ENCODE results near the gene GJB2. TPM values are rescaled to one million over a fixed set of nuclear protein-coding genes. Genes with fewer than 3 reads are reported as not detected.
A peak's percentile ranks its signal among the peaks of the same experiment; 100 is the strongest.

GJB2 gene
- total RNA-seq, 1 experiment from 2014 or later = 12.9 TPM

DNA sequence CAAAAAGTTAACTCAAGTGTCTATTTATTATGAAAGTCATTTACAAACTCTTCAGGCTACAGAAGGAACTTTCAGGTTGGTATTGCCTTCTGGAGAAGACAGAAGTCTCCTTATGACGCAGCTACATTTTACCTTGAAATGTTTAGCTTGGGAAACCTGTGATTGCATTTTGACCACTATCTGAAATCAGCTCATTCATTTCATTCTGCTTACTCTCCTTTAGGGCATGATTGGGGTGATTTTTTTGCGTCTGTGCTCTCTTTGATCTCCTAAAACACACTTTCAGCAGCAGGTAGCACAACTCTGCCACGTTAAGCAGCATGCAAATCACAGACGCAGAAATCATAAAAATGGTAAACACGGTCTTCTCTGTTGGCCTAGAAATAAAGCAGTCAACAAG, 29.8 kb upstream of the GJB2 start:
- POLR2A ChIA-PET = no interaction called here
- Mint-ChIP-seq H3K36me3 (ENCODE audit: insufficient read depth, unreplicated experiment) (no peaks in the 10 kb centered on the region), H3K4me3 (ENCODE audit: unreplicated experiment) (no peak overlapping the region), H3K4me1 (ENCODE audit: insufficient read depth, unreplicated experiment) (peaks cover 6% of the 10 kb centered on the region), H3K9me3 (ENCODE audit: unreplicated experiment) (no peaks in the 10 kb centered on the region), H3K27ac (ENCODE audit: low read depth, unreplicated experiment) (no peak overlapping the region), H3K27me3 (ENCODE audit: insufficient read depth, unreplicated experiment) (no peaks in the 10 kb centered on the region)
- BruUV-seq (replicated peaks) = no TSS peak
- CTCF ChIA-PET = no interaction called here
- DNase-seq (ENCODE audit: unreplicated experiment) = no peak
- TF ChIP-seq, protein P1, sequence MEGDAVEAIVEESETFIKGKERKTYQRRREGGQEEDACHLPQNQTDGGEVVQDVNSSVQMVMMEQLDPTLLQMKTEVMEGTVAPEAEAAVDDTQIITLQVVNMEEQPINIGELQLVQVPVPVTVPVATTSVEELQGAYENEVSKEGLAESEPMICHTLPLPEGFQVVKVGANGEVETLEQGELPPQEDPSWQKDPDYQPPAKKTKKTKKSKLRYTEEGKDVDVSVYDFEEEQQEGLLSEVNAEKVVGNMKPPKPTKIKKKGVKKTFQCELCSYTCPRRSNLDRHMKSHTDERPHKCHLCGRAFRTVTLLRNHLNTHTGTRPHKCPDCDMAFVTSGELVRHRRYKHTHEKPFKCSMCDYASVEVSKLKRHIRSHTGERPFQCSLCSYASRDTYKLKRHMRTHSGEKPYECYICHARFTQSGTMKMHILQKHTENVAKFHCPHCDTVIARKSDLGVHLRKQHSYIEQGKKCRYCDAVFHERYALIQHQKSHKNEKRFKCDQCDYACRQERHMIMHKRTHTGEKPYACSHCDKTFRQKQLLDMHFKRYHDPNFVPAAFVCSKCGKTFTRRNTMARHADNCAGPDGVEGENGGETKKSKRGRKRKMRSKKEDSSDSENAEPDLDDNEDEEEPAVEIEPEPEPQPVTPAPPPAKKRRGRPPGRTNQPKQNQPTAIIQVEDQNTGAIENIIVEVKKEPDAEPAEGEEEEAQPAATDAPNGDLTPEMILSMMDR (IDR thresholded peaks at IDR 0.05; ENCODE audit: unreplicated experiment) = no peak
- intact Hi-C loops (cut with micrococcal nuclease) = no loop called here

DNA sequence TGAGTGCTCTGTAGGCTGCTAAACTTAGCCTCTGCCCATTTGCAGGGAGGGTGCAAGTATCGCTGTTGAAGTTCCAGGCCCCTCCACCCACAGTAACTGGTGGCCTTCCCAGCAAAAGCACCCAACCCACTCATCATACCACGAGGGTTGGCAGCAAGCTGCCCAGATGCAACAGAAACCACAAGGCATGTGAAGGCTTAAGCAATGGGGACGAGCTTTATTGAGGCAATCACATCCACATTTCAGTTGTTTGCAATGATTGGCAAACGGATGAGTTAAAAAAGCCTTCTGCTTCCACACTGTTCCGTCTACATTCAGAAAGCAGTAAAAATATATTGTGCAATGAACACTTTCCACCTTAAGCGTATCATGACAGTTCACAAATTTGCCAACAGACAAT, 29.0 kb upstream of the GJB2 start:
- no peak overlapping the region for H3K27ac Mint-ChIP-seq (ENCODE audit: low read depth, unreplicated experiment)
- POLR2A ChIA-PET = no interaction called here
- intact Hi-C loops (cut with micrococcal nuclease) = no loop called here
- H3K27me3 Mint-ChIP-seq (ENCODE audit: insufficient read depth, unreplicated experiment) = no peaks in the 10 kb centered on the region
- TF ChIP-seq, protein P1 (IDR thresholded peaks at IDR 0.05; ENCODE audit: unreplicated experiment) = no peak
- CTCF ChIA-PET = no interaction called here
- no peak overlapping the region for H3K4me3 Mint-ChIP-seq (ENCODE audit: unreplicated experiment)
- peak; percentile 45 for DNase-seq (ENCODE audit: unreplicated experiment)
- BruUV-seq (replicated peaks) = no TSS peak
- H3K36me3 Mint-ChIP-seq (ENCODE audit: insufficient read depth, unreplicated experiment) = no peaks in the 10 kb centered on the region
- peaks cover 6% of the 10 kb centered on the region for H3K4me1 Mint-ChIP-seq (ENCODE audit: insufficient read depth, unreplicated experiment)
- H3K9me3 Mint-ChIP-seq (ENCODE audit: unreplicated experiment) = no peaks in the 10 kb centered on the region

DNA sequence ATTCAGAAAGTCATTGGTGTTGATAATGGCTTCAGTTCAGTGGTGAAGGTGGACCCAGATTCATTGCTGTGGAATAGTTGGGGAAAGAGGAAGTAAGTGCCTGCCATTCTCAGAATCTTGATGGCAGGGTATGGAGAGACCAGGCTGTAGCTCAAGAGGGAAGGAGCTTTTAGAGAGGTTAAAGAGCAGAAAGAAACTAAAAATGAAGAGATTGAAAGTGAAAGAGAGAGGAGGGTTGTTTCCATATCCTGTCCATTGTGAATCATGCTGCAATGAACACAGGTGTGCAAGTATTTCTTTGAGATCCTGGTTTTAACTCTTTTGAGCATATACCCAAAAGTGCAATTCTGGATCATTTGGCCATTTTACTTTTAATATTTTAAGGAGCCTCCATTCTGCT, 26.8 kb upstream of the GJB2 start:
- CTCF ChIA-PET = no interaction called here
- intact Hi-C loops (cut with micrococcal nuclease) = no loop called here

DNA sequence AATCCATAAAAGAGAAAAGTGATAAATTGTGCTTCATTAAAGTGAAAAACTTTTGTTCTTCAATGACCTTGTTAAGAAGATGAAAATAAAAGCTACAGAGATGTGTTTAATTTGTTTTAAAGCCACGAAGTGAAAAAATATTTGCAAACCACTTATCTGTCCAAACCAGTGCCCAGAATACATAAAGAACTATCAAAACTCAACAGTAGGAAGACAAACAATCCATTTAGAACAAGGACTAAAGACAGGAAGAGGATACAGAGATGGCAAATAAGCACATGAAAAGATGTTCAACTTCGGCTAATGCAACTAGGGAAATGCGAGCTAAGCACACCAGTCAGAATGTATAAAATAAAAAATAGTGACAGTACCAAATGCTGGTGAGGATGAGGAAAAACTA, 24.4 kb upstream of the GJB2 start:
- POLR2A ChIA-PET = interaction anchor here (0.6 kb wide), 1 partner anchor 80 kb away, joined by 3 read pairs; no protein-coding TSS in a partner anchor

More for the DNA sequence above, 26.8 kb upstream of the GJB2 start:
- no peak for DNase-seq (ENCODE audit: unreplicated experiment)
- Mint-ChIP-seq H3K9me3 (ENCODE audit: unreplicated experiment) (no peaks in the 10 kb centered on the region), H3K27ac (ENCODE audit: low read depth, unreplicated experiment) (no peak overlapping the region), H3K36me3 (ENCODE audit: insufficient read depth, unreplicated experiment) (no peaks in the 10 kb centered on the region), H3K4me1 (ENCODE audit: insufficient read depth, unreplicated experiment) (peaks cover 6% of the 10 kb centered on the region), H3K27me3 (ENCODE audit: insufficient read depth, unreplicated experiment) (no peaks in the 10 kb centered on the region), H3K4me3 (ENCODE audit: unreplicated experiment) (no peak overlapping the region)
- BruUV-seq (replicated peaks) = no TSS peak
- POLR2A ChIA-PET = interaction anchor here (0.6 kb wide), 1 partner anchor 1246 kb away, joined by 3 read pairs; no protein-coding TSS in a partner anchor
- TF ChIP-seq, protein P1 (IDR thresholded peaks at IDR 0.05; ENCODE audit: unreplicated experiment) = no peak

More for the DNA sequence above, 24.4 kb upstream of the GJB2 start:
- H3K4me1 Mint-ChIP-seq (ENCODE audit: insufficient read depth, unreplicated experiment) = peaks cover 6% of the 10 kb centered on the region
- DNase-seq (ENCODE audit: unreplicated experiment) = no peak
- intact Hi-C loops (cut with micrococcal nuclease) = no loop called here
- no peaks in the 10 kb centered on the region for H3K36me3 Mint-ChIP-seq (ENCODE audit: insufficient read depth, unreplicated experiment)
- CTCF ChIA-PET = no interaction called here
- no peak overlapping the region for H3K4me3 Mint-ChIP-seq (ENCODE audit: unreplicated experiment)
- BruUV-seq (replicated peaks) = no TSS peak
- no peaks in the 10 kb centered on the region for H3K27me3 Mint-ChIP-seq (ENCODE audit: insufficient read depth, unreplicated experiment)
- TF ChIP-seq, protein P1 (IDR thresholded peaks at IDR 0.05; ENCODE audit: unreplicated experiment) = no peak
- no peak overlapping the region for H3K27ac Mint-ChIP-seq (ENCODE audit: low read depth, unreplicated experiment)
- H3K9me3 Mint-ChIP-seq (ENCODE audit: unreplicated experiment) = peaks cover 10% of the 10 kb centered on the region

All from MCF 10A (cell line).